Liver (tissue), 2 donors: ENCODE data around the gene NTMT2.

ENCODE experiments used
- CTCF ChIP-seq: fragments of 150-350 bp; IDR thresholded peaks from 2 replicates; pipeline ENCODE4 v1.5.1; 2017; ENCODE audit warnings: improper control_type of control experiment, low read depth, low read length; ENCODE audit not compliant: missing input control
- REST ChIP-seq: IDR thresholded peaks from 2 replicates; pipeline ENCODE4 v1.6.1; 2016; ENCODE audit warnings: antibody characterized with exemption, mild to moderate bottlenecking
- donor health status: healthy.

- no peak for TF ChIP-seq REST
- no peak for TF ChIP-seq CTCF
Measured at GRCh38 chr1:170145770-170146676, at the start of gene NTMT2.
